Esophagus muscularis mucosa (tissue), 4 donors: ENCODE measurements around the gene KANSL1.

Experiments
- CTCF ChIP-seq, 3 experiments: fragments of 200-600 bp in 2 of 3; fragments of 450-650 bp in 1 of 3; sonication (generic) in 2 of 3; IDR thresholded peaks; one replicate each; pipeline ENCODE4 v1.5.1; 2017 to 2019; ENCODE audit warnings: antibody characterized with exemption in 3 of 3, mild to moderate bottlenecking in 2 of 3, moderate library complexity in 1 of 3
- EP300 ChIP-seq: sonication (generic); formaldehyde crosslinking; IDR thresholded peaks from one replicate; pipeline ENCODE4 v1.6.1; 2017; ENCODE audit warnings: antibody characterized with exemption
- POLR2A ChIP-seq: fragments of 450-650 bp; IDR thresholded peaks from one replicate; pipeline ENCODE4 v1.6.1; 2017; ENCODE audit warnings: antibody characterized with exemption, moderate library complexity, mild to moderate bottlenecking, low read depth
- POLR2AphosphoS5 ChIP-seq, 2 donors: sonication (generic); formaldehyde crosslinking; IDR thresholded peaks; one replicate each; pipeline ENCODE4 v1.6.1; 2017; ENCODE audit warnings: antibody characterized with exemption in 2 of 2

GRCh38 chr17:46081018-46081320 lies 112.3 kb downstream of the KANSL1 start:
- TF ChIP-seq CTCF (IDR thresholded peaks at IDR 0.05) (no peak), POLR2A (no peak), EP300 (no peak), POLR2AphosphoS5 (IDR thresholded peaks at IDR 0.05) (no peak)
